ENCODE measurements around the gene NTF3.

Gene NTF3

DNA sequence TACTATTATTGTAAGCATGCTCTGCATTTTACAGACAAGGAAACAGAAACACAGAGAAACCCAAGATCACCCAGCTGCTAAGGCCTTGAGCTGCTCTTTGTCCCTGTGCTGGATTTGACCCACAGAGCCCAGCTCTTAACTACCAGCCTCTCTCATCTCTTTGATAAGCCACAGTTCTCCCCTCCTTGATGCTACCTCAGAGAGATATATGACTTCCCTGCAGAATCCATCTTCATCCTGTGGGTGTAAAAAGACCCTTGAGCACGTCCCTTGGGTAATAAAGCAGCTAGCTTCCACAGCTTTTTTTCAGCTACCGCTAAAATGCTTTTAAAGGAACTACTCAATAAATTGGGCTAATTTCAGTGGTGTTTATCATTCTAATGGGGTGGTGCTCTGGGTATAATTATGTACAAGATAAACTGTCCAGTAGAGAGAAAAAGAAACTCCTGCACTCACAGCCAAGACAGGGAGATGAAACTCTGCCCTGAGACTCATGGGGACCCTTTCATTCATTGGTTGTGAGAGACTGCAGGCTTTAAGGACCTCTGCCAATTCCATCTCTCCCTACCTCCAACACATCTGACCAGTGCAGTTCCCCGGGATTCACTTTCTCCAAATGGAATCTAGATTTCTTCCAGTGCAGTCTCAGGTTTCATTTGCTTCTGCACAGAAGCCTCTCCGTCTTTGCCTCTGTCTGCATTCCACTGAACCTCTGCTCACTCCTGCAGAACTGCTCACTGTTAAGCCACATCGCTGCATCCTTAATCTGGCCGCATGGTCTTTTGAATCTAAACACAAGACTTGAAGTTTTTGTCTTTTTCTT is 24.7 kb upstream of the NTF3 start:
- TF ChIP-seq JUND (IDR thresholded peaks at IDR 0.05; ENCODE audit: low read depth): no peak
- no peak for DNase-seq (ENCODE audit: low read depth in 1 of 2, low spot score in 1 of 2)
- in situ Hi-C loops (cut with HindIII; ENCODE audit: low pct_unique_long_range_greater_than_20kb, low sequenced_read_pairs): no loop called here

DNA sequence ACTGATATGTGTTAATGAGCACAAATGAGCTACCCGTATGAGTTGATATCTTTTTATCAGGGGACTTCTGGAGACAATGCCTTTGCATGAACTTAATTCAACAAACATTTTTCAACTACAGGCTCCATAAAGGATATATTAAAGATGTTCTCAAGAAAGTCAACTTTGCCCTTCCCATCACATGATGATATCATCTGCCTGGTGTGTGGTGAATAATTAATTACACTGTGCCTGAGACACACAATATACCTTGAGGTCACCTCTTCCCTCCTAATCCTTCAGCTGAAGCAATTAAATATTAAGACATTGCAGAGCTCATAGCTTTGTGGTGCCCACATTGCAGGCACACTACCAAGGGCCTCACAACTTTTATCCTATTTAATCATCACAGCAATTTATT is 22.3 kb upstream of the NTF3 start:
- in situ Hi-C loops (cut with HindIII; ENCODE audit: low pct_unique_long_range_greater_than_20kb, low sequenced_read_pairs): no loop called here
- DNase-seq (ENCODE audit: low read depth in 1 of 2, low spot score in 1 of 2): no peak

GRCh38 chr12:5416571-5416970 is 15.3 kb upstream of the NTF3 start:
- TF ChIP-seq JUND (IDR thresholded peaks at IDR 0.05; ENCODE audit: low read depth): no peak
- no peak for DNase-seq (ENCODE audit: low read depth in 1 of 2, low spot score in 1 of 2)
- in situ Hi-C loops (cut with HindIII; ENCODE audit: low pct_unique_long_range_greater_than_20kb, low sequenced_read_pairs): no loop called here

More for the DNA sequence above, 22.3 kb upstream of the NTF3 start:
- no peak for TF ChIP-seq JUND (IDR thresholded peaks at IDR 0.05; ENCODE audit: low read depth)

- DNase-seq (ENCODE audit: low read depth in 1 of 2, low spot score in 1 of 2): no peak
- TF ChIP-seq JUND (IDR thresholded peaks at IDR 0.05; ENCODE audit: low read depth): no peak
- in situ Hi-C loops (cut with HindIII; ENCODE audit: low pct_unique_long_range_greater_than_20kb, low sequenced_read_pairs): no loop called here
Observed at GRCh38 chr12:5417500-5417899, 14.4 kb upstream of the NTF3 start.

DNA sequence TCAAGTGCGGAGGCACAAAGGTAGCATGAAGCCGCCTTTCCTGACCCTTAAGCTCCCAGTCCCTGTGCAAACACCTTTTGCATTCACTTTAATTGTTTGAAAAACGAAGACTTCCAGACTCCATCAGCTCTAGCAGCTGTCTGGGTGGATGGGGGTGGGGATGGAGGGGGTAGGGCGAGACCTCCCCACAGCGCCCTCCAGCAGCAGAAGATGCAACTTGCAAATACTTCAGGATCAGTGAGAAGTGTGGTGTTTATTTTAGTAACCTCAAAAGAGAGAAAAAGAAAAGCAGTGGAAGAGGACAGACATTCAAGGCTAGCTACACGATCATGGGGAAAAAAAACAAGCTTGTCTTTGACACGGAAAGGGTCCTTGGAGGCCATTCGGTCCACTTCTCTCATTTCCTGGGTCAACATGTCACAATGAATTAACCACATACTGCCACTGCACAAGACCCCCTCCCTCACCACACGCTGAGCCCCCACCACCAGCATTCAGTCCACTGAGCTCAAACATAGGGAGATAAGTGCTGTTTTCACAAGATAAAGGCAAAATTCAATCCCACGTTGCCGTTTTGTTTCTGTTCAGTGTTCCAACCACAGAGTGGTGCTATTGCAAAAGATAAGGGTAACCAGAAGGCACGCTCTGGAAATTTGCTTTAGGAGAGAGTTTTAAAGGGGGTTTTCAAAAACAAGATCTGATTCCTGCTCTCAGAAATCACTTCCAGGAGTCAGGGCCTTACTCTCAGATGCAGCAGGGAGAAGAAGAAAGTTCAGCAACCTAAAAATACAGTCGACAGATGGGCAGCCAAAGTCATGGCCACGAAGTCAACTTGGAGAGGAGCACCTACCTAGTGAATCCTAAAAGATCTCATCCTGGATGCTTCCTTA is 3.3 kb upstream of the NTF3 start:
- no peak for TF ChIP-seq JUND (IDR thresholded peaks at IDR 0.05; ENCODE audit: low read depth)
- DNase-seq (ENCODE audit: low read depth in 1 of 2, low spot score in 1 of 2): no peak
- in situ Hi-C loops (cut with HindIII; ENCODE audit: low pct_unique_long_range_greater_than_20kb, low sequenced_read_pairs): no loop called here

DNA sequence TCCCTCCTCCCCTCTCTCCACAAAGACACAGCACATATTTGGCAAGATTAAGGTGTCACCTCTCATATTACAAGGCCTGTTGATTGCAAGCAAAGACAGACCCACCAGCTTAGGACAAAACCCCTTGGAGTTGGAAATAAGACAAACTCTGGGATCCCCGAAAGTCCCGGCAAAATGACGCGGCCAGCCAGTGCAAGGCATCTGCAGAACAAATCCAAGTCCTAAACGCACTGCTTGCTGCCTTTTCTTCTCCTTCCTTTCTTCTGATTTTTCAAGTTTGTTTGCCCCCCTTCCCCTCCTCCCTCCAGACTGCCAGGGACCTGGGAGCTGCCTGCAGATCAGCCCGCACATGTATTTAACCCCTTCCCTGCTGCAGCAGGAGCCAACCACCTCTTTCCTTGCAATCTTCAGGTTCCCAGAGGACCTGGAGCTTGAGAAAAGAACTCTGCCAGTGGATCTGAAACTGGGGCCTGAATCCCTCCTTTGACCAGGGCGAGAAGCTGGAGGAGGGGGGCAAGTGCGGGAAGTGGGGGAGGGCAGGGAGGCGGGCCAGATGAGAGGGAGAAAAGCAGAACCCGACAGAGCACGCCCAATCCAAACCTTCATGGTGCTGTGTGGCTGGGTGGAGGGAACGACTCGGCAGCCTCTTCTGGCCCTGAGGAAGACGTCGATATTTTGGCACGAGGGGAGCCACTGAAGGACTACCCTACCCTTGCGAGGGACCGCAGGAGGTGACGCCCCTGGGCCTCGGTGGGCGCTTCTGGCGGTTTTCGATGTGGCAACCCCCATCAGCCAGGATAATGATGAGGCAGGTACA is 2.0 kb upstream of the NTF3 start:
- TF ChIP-seq JUND (IDR thresholded peaks at IDR 0.05; ENCODE audit: low read depth): no peak
- no peak for DNase-seq (ENCODE audit: low read depth in 1 of 2, low spot score in 1 of 2)
- in situ Hi-C loops (cut with HindIII; ENCODE audit: low pct_unique_long_range_greater_than_20kb, low sequenced_read_pairs): no loop called here

DNA sequence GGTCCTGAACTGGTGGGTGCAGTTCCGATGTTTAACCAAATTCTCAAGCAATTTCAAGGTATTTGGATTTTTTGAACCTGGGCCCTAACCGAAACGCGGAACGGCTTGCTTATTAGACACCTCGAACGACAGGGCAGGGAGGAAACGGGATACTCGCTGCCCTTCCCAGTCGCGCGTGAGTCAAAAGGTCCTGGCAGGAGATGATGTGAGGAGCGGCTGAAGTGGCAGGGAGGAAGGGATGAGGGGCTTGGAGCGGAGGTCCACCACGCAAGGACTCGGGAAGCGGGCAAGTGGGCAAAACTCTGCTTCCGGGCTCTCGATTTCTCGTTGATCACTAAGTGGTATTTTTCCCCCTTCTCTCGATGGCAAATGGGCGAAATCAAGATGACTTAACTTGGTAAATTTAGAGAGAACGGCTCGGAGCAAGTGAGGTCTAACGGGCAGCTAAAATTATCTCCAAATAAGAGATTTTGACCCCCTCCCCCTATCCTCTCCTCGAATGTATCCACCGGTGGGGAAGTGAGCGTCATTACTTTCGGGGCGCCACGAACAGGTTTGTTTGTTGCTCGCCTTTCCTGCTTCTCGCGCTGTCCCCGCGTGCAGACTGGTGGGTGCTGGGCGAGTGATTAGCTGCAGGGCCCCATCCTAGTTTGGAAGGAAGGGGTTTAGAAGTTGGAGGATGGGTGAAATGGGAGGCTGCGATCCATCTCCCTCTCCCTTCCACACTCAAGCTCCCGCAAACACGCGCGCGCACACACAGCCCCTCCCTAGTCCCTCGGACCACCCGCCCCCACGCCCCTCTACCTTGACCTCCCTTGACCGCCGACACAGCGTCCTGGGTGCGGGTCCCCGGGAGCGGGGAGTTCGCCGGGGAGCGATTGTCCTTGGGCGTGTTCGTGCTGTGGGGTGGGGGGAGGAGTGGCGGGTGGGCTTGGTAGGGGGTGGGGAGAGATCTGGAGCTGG is 986 bp upstream of the NTF3 start:
- DNase-seq (ENCODE audit: low read depth in 1 of 2, low spot score in 1 of 2): no peak
- TF ChIP-seq JUND (IDR thresholded peaks at IDR 0.05; ENCODE audit: low read depth): no peak
- in situ Hi-C loops (cut with HindIII; ENCODE audit: low pct_unique_long_range_greater_than_20kb, low sequenced_read_pairs): no loop called here

DNA sequence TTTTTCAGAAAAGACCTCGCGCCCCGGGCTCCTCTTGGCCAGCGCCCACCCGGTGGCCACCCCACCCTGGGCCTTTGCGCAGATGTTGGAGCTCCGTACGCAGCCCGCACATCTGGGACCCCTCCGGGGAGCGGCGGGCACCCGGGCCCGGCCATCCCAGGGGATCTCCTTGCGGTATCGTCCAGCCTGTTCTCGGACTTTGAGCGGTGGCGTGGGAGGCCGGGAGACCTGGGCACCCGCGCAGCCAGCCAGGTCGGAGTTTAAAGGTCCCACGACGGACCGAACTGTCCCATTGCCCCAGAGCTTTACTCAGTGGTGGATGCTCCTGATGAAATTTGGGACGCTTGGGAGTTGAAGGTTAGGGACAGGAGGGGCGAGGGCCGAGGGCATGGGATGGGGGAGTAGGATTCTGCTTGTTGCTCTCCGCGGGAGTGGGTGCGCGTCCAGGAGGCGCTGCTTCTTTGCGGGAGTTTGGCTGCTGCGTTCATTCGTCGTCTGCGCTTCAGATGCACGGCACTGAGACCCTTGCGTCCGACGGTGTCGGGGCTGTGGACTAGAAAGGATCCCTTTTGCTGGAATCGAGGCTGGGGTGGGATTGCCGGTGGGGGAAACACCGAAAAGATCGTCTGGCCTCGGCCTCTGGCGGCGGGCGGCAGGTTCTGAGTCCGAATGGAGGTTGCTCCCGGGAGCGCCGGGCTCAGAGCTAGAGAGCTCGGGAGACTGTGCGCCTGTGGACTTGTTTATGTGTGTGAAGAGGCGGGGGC is 1.4 kb downstream of the NTF3 start:
- no peak for DNase-seq (ENCODE audit: low read depth in 1 of 2, low spot score in 1 of 2)
- TF ChIP-seq JUND (IDR thresholded peaks at IDR 0.05; ENCODE audit: low read depth): no peak
- in situ Hi-C loops (cut with HindIII; ENCODE audit: low pct_unique_long_range_greater_than_20kb, low sequenced_read_pairs): no loop called here

DNA sequence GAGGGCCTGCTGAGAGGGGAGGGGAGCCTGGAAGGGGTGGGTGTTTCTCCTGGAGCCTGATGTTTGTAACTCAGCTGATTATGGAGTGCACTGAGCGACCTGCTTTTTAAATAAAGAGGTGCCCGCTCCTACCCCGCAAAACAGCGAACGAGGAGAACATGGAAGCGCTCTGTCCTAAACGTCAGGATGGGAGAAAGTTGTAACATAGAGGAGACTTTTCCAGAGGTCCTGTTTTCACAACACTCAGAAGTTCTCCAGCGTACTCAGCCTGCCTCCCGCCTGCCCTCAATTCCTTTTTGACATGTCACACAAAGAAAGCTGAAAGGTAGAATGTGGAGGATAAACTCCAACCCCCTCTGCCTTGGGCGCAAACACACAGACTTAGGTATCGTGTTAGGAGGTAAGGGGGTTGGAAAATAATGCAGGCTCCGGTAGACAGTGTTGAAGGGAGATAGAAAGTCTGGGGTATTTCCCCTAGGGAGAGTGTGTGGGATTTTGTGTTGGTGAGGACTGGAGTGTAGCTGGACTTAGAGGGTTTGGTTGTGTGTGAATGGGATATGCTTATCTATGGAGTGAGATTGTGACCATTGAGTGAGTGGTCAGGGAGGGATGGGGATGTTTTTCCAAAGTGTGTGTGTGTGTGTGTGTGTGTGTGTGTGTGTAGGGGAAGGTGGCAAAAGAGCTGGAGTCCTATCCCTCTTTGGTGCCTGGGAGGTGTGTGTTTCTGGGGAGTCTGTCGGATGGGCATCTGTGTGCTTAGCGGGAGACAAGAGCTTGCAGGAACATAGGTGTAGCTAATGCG is 2.1 kb downstream of the NTF3 start:
- no peak for DNase-seq (ENCODE audit: low read depth in 1 of 2, low spot score in 1 of 2)
- TF ChIP-seq JUND (IDR thresholded peaks at IDR 0.05; ENCODE audit: low read depth): no peak
- in situ Hi-C loops (cut with HindIII; ENCODE audit: low pct_unique_long_range_greater_than_20kb, low sequenced_read_pairs): no loop called here

Measured in T47D (cell line).